Subcutaneous abdominal adipose tissue (tissue), 5 donors: ENCODE results near the gene BDNF.
"Not testable (repeated sequence)": the region's sequence is repeated elsewhere in the genome, so short reads cannot be mapped to it uniquely, and the experiment has no call there.

Source experiments
- H3K27ac ChIP-seq: one replicate; pipeline ENCODE4 v1.7.0; 2013; ENCODE audit warnings: low read depth, mild to moderate bottlenecking, inconsistent platforms, low read length, moderate library complexity
- H3K27me3 ChIP-seq, 5 donors: one replicate each; pipeline ENCODE4 v1.7.0; 2013; ENCODE audit warnings: low read length in 5 of 5, inconsistent platforms in 1 of 5; ENCODE audit not compliant: control insufficient read depth in 5 of 5, insufficient read depth in 4 of 5
- H3K36me3 ChIP-seq, 5 donors: one replicate each; pipeline ENCODE4 v1.7.0; 2013; ENCODE audit warnings: low read length in 5 of 5; ENCODE audit not compliant: control insufficient read depth in 5 of 5, insufficient read depth in 5 of 5
- H3K4me1 ChIP-seq, 5 donors: one replicate each; pipeline ENCODE4 v1.7.0; 2013; ENCODE audit warnings: low read length in 5 of 5, mild to moderate bottlenecking in 3 of 5, moderate library complexity in 1 of 5; ENCODE audit not compliant: control insufficient read depth in 5 of 5, insufficient read depth in 5 of 5
- H3K4me3 ChIP-seq, 5 donors: one replicate each; pipeline ENCODE4 v1.7.0; 2013; ENCODE audit warnings: low read length in 5 of 5, low read depth in 1 of 5
- H3K9ac ChIP-seq, 5 donors: one replicate each; pipeline ENCODE4 v1.7.0; 2013; ENCODE audit warnings: low read length in 5 of 5, mild to moderate bottlenecking in 4 of 5, moderate library complexity in 3 of 5
- H3K9me3 ChIP-seq, 5 donors: one replicate each; pipeline ENCODE4 v1.7.0; 2013; ENCODE audit warnings: low read length in 5 of 5; ENCODE audit not compliant: control insufficient read depth in 5 of 5
- donor health status: healthy.
- donor health status: healthy.
- donor health status: healthy.
- donor health status: healthy.
- donor health status: healthy.

Gene BDNF

GRCh38 chr11:27700351-27701301, at the start of gene BDNF:
Gene BDNF, minus strand, starts transcription at chr11:27700455. Its CDS starts 41,891 bp downstream, at chr11:27658564.
- H3K27ac ChIP-seq = no peak within 1 kb of the TSS
- peaks cover 15 to 36% (median 27%) of the 10 kb centered on the region in 5 donors for H3K27me3 ChIP-seq

GRCh38 chr11:27740362-27741013, 40.2 kb upstream of the BDNF start:
- H3K27me3 ChIP-seq = peaks cover 0 to 3% (median 0%) of the 10 kb centered on the region in 5 donors
- no peak overlapping the region for H3K4me3 ChIP-seq
- H3K36me3 ChIP-seq = no peaks in the 10 kb centered on the region
- no peaks in the 10 kb centered on the region for H3K4me1 ChIP-seq
- H3K27ac ChIP-seq = no peak overlapping the region
- H3K9ac ChIP-seq = no peak overlapping the region
- H3K9me3 ChIP-seq = no peaks in the 10 kb centered on the region

More at GRCh38 chr11:27700351-27701301, at the start of gene BDNF:
- peak within 1 kb of the TSS in 1 of 5 donors; percentile 5 for H3K9ac ChIP-seq
- peak within 1 kb of the TSS; percentile 61 to 73 (median 69) for H3K4me3 ChIP-seq
- H3K36me3 ChIP-seq = no peaks in the 10 kb centered on the region
- H3K4me1 ChIP-seq = peaks cover 2 to 32% (median 30%) of the 10 kb centered on the region in 5 donors
- no peaks in the 10 kb centered on the region for H3K9me3 ChIP-seq

- Histone ChIP-seq H3K9me3 (no peaks in the 10 kb centered on the region), H3K27ac (no peak overlapping the region), H3K4me1 (no peaks in the 10 kb centered on the region), H3K4me3 (no peak overlapping the region), H3K9ac (no peak overlapping the region), H3K27me3 (peaks cover 0 to 3% (median 0%) of the 10 kb centered on the region in 5 donors), H3K36me3 (no peaks in the 10 kb centered on the region)
Measured at GRCh38 chr11:27735281-27735680, 35.0 kb upstream of the BDNF start.

GRCh38 chr11:27731803-27732202, 31.5 kb upstream of the BDNF start:
- not testable (repeated sequence) for H3K9me3 ChIP-seq, H3K36me3 ChIP-seq, H3K9ac ChIP-seq, H3K27ac ChIP-seq, H3K4me3 ChIP-seq, H3K27me3 ChIP-seq, H3K4me1 ChIP-seq

GRCh38 chr11:27726981-27727380, 26.7 kb upstream of the BDNF start:
- Histone ChIP-seq H3K9ac (no peak overlapping the region), H3K4me1 (peaks cover 0 to 11% (median 7%) of the 10 kb centered on the region in 5 donors), H3K27ac (no peak overlapping the region), H3K9me3 (no peaks in the 10 kb centered on the region), H3K27me3 (peaks cover 12 to 29% (median 16%) of the 10 kb centered on the region in 5 donors), H3K4me3 (no peak overlapping the region), H3K36me3 (no peaks in the 10 kb centered on the region)

GRCh38 chr11:27723687-27724086, 23.4 kb upstream of the BDNF start:
- Histone ChIP-seq H3K36me3 (no peaks in the 10 kb centered on the region), H3K27me3 (peaks cover 31 to 53% (median 36%) of the 10 kb centered on the region in 5 donors), H3K9ac (no peak overlapping the region), H3K9me3 (peaks cover 0 to 6% (median 0%) of the 10 kb centered on the region in 5 donors), H3K27ac (no peak overlapping the region), H3K4me1 (peaks cover 0 to 20% (median 19%) of the 10 kb centered on the region in 5 donors), H3K4me3 (no peak overlapping the region)

- Histone ChIP-seq H3K4me3 (peak overlapping the region in 2 of 5 donors; percentile 9 to 12), H3K9ac (no peak overlapping the region), H3K27me3 (peaks cover 31 to 54% (median 36%) of the 10 kb centered on the region in 5 donors), H3K4me1 (peaks cover 0 to 24% (median 23%) of the 10 kb centered on the region in 5 donors), H3K9me3 (peaks cover 0 to 6% (median 0%) of the 10 kb centered on the region in 5 donors), H3K27ac (no peak overlapping the region), H3K36me3 (no peaks in the 10 kb centered on the region)
Measured at GRCh38 chr11:27722953-27723344, 22.7 kb upstream of the BDNF start.

GRCh38 chr11:27722117-27722952, 22.1 kb upstream of the BDNF start:
- Histone ChIP-seq H3K36me3 (no peaks in the 10 kb centered on the region), H3K27ac (no peak overlapping the region), H3K9me3 (peaks cover 0 to 6% (median 0%) of the 10 kb centered on the region in 5 donors), H3K4me3 (peak overlapping the region; percentile 24 to 57 (median 30)), H3K9ac (no peak overlapping the region), H3K4me1 (peaks cover 0 to 26% (median 25%) of the 10 kb centered on the region in 5 donors), H3K27me3 (peaks cover 31 to 60% (median 38%) of the 10 kb centered on the region in 5 donors)

- Histone ChIP-seq H3K27me3 (peaks cover 31 to 60% (median 40%) of the 10 kb centered on the region in 5 donors), H3K9ac (no peak overlapping the region), H3K27ac (no peak overlapping the region), H3K4me1 (peaks cover 0 to 26% (median 25%) of the 10 kb centered on the region in 5 donors), H3K4me3 (peak overlapping the region in 2 of 5 donors; percentile 38 to 57), H3K36me3 (no peaks in the 10 kb centered on the region), H3K9me3 (peaks cover 0 to 6% (median 0%) of the 10 kb centered on the region in 5 donors)
Measured at GRCh38 chr11:27721264-27722116, 21.2 kb upstream of the BDNF start.
